Transverse colon (tissue), 4 donors: ENCODE data around the gene BCL2L15. TPM values are rescaled to one million over a fixed set of nuclear protein-coding genes. Genes with fewer than 3 reads are reported as not detected.
"Not testable (repeated sequence)": the region's sequence is repeated elsewhere in the genome, so short reads cannot be mapped to it uniquely, and the experiment has no call there.

Experiments
- DNase-seq: peaks from one replicate; pipeline ENCODE4 v3.0.0-alpha.2; 2019
- H3K27ac ChIP-seq, 4 donors: fragments of 200-600 bp; sonication (generic); 2 replicates each; pipeline ENCODE4 v1.5.1; 2016 to 2018; ENCODE audit warnings: inconsistent platforms in 4 of 4
- H3K27me3 ChIP-seq: fragments of 200-600 bp; sonication (generic); 2 replicates; pipeline ENCODE4 v1.5.1; 2017; ENCODE audit warnings: inconsistent platforms
- H3K36me3 ChIP-seq, 4 donors: fragments of 200-600 bp; sonication (generic); 2 replicates each; pipeline ENCODE4 v1.5.1; 2017 to 2019; ENCODE audit warnings: inconsistent platforms in 4 of 4
- H3K4me1 ChIP-seq, 4 donors: fragments of 200-600 bp; sonication (generic); 2 replicates each; pipeline ENCODE4 v1.5.1; 2017 to 2020; ENCODE audit warnings: inconsistent platforms in 4 of 4
- H3K4me3 ChIP-seq, 4 donors: fragments of 200-600 bp; sonication (generic); 1 replicate in 1 of 4; 2 replicates in 3 of 4; pipeline versions ENCODE4 v1.5.1 to v1.6.1; 2017 to 2019; ENCODE audit warnings: inconsistent platforms in 4 of 4
- H3K9me3 ChIP-seq, 2 donors: fragments of 200-600 bp; sonication (generic); 2 replicates each; pipeline ENCODE4 v1.5.1; 2017 to 2019; ENCODE audit warnings: inconsistent platforms in 2 of 2
- EP300 ChIP-seq: sonication (generic); formaldehyde crosslinking; IDR thresholded peaks from one replicate; pipeline ENCODE4 v1.6.1; 2017; ENCODE audit warnings: antibody characterized with exemption, low read depth
- POLR2A ChIP-seq: fragments of 450-650 bp; IDR thresholded peaks from one replicate; pipeline ENCODE4 v1.6.1; 2016; ENCODE audit warnings: antibody characterized with exemption, mild to moderate bottlenecking, moderate library complexity
- POLR2AphosphoS5 ChIP-seq, 3 donors: sonication (generic); formaldehyde crosslinking; IDR thresholded peaks; one replicate each; pipeline ENCODE4 v1.6.1; 2016; ENCODE audit warnings: antibody characterized with exemption in 3 of 3
- WGBS, 2 donors: methylation state at CpG; one replicate each; pipeline ENCODE4 v1.1.5; 2018; ENCODE audit warnings: low coverage in 1 of 2; 5-methylcytosine and 5-hydroxymethylcytosine counted together
- in situ Hi-C, 4 donors: fragments of 200-750 bp; cut with MboI; loops; one replicate each; pipeline versions ENCODE4 v1.15.0 to v1.15.1; 2017; ENCODE audit warnings: low sequenced_read_pairs in 3 of 4, low pct_ligation_motif_present in 1 of 4, low pct_unique_long_range_greater_than_20kb in 1 of 4
- intact Hi-C: fragments of 100-400 bp; cut with DNase I; formaldehyde crosslinking; loops from one replicate; pipeline ENCODE4 v1.15.1; 2023; ENCODE audit warnings: low total_unique reads
- total RNA-seq, 4 donors: library from RNA; depleted of rRNA; stranded (reverse); fragments of >200 nt; gene quantifications; one replicate each; pipeline ENCODE4 v1.1.0, GENCODE V29; 2016
- TF ChIP-seq, protein P1 (sequence below), 5 experiments: fragments of 200-600 bp in 3 of 5; fragments of 450-650 bp in 2 of 5; sonication (generic) in 3 of 5; IDR thresholded peaks; 1 replicate in 2 of 5; 2 replicates in 3 of 5; pipeline ENCODE4 v1.5.1; 2016 to 2017; ENCODE audit warnings: antibody characterized with exemption in 5 of 5, inconsistent platforms in 3 of 5, mild to moderate bottlenecking in 2 of 5, moderate library complexity in 1 of 5

Gene BCL2L15
- total RNA-seq, 4 donors from 2014 or later = 51.3 to 584 (median 89.3) TPM

DNA sequence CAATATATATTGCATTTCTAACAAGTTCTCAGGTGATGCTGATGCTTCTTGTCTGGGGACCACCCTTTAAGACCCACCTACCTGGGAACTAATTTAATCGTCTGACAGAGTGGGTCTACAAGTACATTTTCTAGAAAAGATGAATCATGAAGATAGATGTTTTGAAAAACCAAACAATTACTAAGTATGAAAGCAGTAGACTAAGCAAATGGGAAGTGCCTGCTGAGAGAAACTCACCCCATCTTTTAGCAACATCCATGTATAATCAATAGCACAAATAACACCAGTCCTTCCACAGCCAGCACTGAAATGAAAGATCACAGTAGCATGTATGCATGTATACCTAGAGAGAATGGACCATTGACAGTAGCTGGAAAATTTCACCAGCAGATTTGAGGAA is 33.1 kb downstream of the BCL2L15 start:
- Histone ChIP-seq H3K9me3 (no peaks in the 10 kb centered on the region), H3K4me1 (peaks cover 0 to 5% (median 0%) of the 10 kb centered on the region in 4 donors), H3K27ac (no peak overlapping the region), H3K36me3 (no peaks in the 10 kb centered on the region), H3K4me3 (no peak overlapping the region), H3K27me3 (no peaks in the 10 kb centered on the region)
- no peak for DNase-seq
- WGBS, 2 donors = 47% methylated on average over 1 of the region's 1 CpG; no CpG with 5 or more reads in 1 of the 2 donors
- intact Hi-C loops (no loop called here), in situ Hi-C loops (no loop called here)
- TF ChIP-seq EP300 = no peak
- no peak for TF ChIP-seq POLR2A
- TF ChIP-seq, protein P1, sequence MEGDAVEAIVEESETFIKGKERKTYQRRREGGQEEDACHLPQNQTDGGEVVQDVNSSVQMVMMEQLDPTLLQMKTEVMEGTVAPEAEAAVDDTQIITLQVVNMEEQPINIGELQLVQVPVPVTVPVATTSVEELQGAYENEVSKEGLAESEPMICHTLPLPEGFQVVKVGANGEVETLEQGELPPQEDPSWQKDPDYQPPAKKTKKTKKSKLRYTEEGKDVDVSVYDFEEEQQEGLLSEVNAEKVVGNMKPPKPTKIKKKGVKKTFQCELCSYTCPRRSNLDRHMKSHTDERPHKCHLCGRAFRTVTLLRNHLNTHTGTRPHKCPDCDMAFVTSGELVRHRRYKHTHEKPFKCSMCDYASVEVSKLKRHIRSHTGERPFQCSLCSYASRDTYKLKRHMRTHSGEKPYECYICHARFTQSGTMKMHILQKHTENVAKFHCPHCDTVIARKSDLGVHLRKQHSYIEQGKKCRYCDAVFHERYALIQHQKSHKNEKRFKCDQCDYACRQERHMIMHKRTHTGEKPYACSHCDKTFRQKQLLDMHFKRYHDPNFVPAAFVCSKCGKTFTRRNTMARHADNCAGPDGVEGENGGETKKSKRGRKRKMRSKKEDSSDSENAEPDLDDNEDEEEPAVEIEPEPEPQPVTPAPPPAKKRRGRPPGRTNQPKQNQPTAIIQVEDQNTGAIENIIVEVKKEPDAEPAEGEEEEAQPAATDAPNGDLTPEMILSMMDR (IDR thresholded peaks at IDR 0.05) = no peak

GRCh38 chr1:113852694-113853093 is 34.7 kb downstream of the BCL2L15 start:
- H3K9me3 ChIP-seq, H3K4me3 ChIP-seq, H3K27me3 ChIP-seq, H3K36me3 ChIP-seq, DNase-seq, H3K4me1 ChIP-seq, in situ Hi-C loops, H3K27ac ChIP-seq, intact Hi-C loops: not testable (repeated sequence)
- 80 to 87% methylated on average over 1 to 6 of the region's 6 CpGs for WGBS, 2 donors

- no peaks in the 10 kb centered on the region for H3K27me3 ChIP-seq
- no peak for TF ChIP-seq POLR2AphosphoS5 (IDR thresholded peaks at IDR 0.05)
- TF ChIP-seq POLR2A = no peak
- TF ChIP-seq EP300 = no peak
- TF ChIP-seq, protein P1 (IDR thresholded peaks at IDR 0.05) = no peak
- no peaks in the 10 kb centered on the region for H3K4me1 ChIP-seq
- peaks cover 3 to 5% of the 10 kb centered on the region in 2 donors for H3K9me3 ChIP-seq
- DNase-seq = no peak
- H3K4me3 ChIP-seq = no peak overlapping the region
- WGBS, 2 donors = 76 to 79% methylated on average over 2 to 3 of the region's 3 CpGs
- intact Hi-C loops (no loop called here), in situ Hi-C loops (no loop called here)
- H3K27ac ChIP-seq = no peak overlapping the region
- no peaks in the 10 kb centered on the region for H3K36me3 ChIP-seq
These were observed 37.1 kb downstream of the BCL2L15 start for GRCh38 chr1:113850127-113850796.

GRCh38 chr1:113849072-113849471 is 38.3 kb downstream of the BCL2L15 start:
- no peak overlapping the region for H3K4me3 ChIP-seq
- H3K36me3 ChIP-seq = no peaks in the 10 kb centered on the region
- in situ Hi-C loops = loop anchor here (25.0 kb wide), 2 partner anchors 88 to 438 kb away; partner anchors contain the start of gene HIPK1 (in 1 of the 4)
- H3K27me3 ChIP-seq = no peaks in the 10 kb centered on the region
- intact Hi-C loops = no loop called here
- H3K27ac ChIP-seq = no peak overlapping the region
- TF ChIP-seq EP300 = no peak
- TF ChIP-seq, protein P1 (IDR thresholded peaks at IDR 0.05) = no peak
- TF ChIP-seq POLR2A = no peak
- no peak for TF ChIP-seq POLR2AphosphoS5 (IDR thresholded peaks at IDR 0.05)
- DNase-seq = no peak
- H3K4me1 ChIP-seq = no peaks in the 10 kb centered on the region
- H3K9me3 ChIP-seq = peaks cover 3 to 5% of the 10 kb centered on the region in 2 donors
